CD14-positive monocyte (primary cell): Measurements from ENCODE around the gene ARHGAP21. TPM values are rescaled to one million over a fixed set of nuclear protein-coding genes. Genes with fewer than 3 reads are reported as not detected.
"Not testable (repeated sequence)": the region's sequence is repeated elsewhere in the genome, so short reads cannot be mapped to it uniquely, and the experiment has no call there.

ENCODE experiments used
- DNase-seq, 3 donors: peaks; one replicate each; pipeline ENCODE4 v3.0.0-alpha.2; 2011 to 2022
- H2AFZ ChIP-seq: 2 replicates; pipeline ENCODE4 v1.6.0; 2012; ENCODE audit warnings: mild to moderate bottlenecking, low read depth, low read length, inconsistent platforms; ENCODE audit not compliant: insufficient read depth, poor library complexity, severe bottlenecking
- H3K27ac ChIP-seq, 2 donors: 1 replicate in 1 of 2; 2 replicates in 1 of 2; pipeline ENCODE4 v1.5.1; 2012 to 2013; ENCODE audit warnings: low read length in 2 of 2, control low read depth in 1 of 2, inconsistent platforms in 1 of 2, low read depth in 1 of 2, mild to moderate bottlenecking in 1 of 2
- H3K27me3 ChIP-seq, 2 donors: one replicate each; pipeline versions ENCODE4 v1.6.0 to v1.6.1; 2011 to 2013; ENCODE audit warnings: low read length in 2 of 2; ENCODE audit not compliant: control insufficient read depth in 2 of 2, insufficient read depth in 2 of 2
- H3K36me3 ChIP-seq, 2 donors: replicated peaks in 1 of 2; 1 replicate in 1 of 2; 2 replicates in 1 of 2; pipeline versions ENCODE4 v1.5.1 to v1.6.1; 2012 to 2013; ENCODE audit warnings: low read length in 2 of 2, control low read depth in 1 of 2, inconsistent platforms in 1 of 2, mild to moderate bottlenecking in 1 of 2; ENCODE audit not compliant: insufficient read depth in 2 of 2, control insufficient read depth in 1 of 2
- H3K4me1 ChIP-seq, 2 donors: 1 replicate in 1 of 2; 2 replicates in 1 of 2; pipeline versions ENCODE4 v1.5.1 to v1.6.1; 2012 to 2013; ENCODE audit warnings: low read length in 2 of 2, control low read depth in 1 of 2, inconsistent platforms in 1 of 2, mild to moderate bottlenecking in 1 of 2, moderate library complexity in 1 of 2; ENCODE audit not compliant: insufficient read depth in 2 of 2, control insufficient read depth in 1 of 2
- H3K4me2 ChIP-seq: replicated peaks from 2 replicates; pipeline ENCODE3; 2012; ENCODE audit warnings: low read length, moderate library complexity, mild to moderate bottlenecking; ENCODE audit not compliant: poor library complexity, severe bottlenecking; ENCODE audit errors: extremely low read depth
- H3K4me3 ChIP-seq, 3 experiments: fragments of 200-600 bp in 1 of 3; sonication (generic) in 1 of 3; replicated peaks in 1 of 3; 1 replicate in 2 of 3; 2 replicates in 1 of 3; pipeline ENCODE4 v1.5.1; 2011 to 2013; ENCODE audit warnings: low read length in 3 of 3, mild to moderate bottlenecking in 3 of 3, control low read depth in 2 of 3, low read depth in 2 of 3, inconsistent platforms in 1 of 3, moderate library complexity in 1 of 3
- H3K79me2 ChIP-seq: 2 replicates; pipeline ENCODE4 v1.6.0; 2012; ENCODE audit warnings: mild to moderate bottlenecking, control low read depth, inconsistent platforms, low read length, moderate library complexity; ENCODE audit not compliant: insufficient read depth
- H3K9ac ChIP-seq: 2 replicates; pipeline ENCODE4 v1.6.0; 2017; ENCODE audit warnings: low read length, mild to moderate bottlenecking; ENCODE audit not compliant: insufficient read depth, poor library complexity, severe bottlenecking
- H3K9me3 ChIP-seq, 2 donors: replicated peaks in 1 of 2; 1 replicate in 1 of 2; 2 replicates in 1 of 2; pipeline versions ENCODE4 v1.5.1 to v1.6.1; 2012 to 2013; ENCODE audit warnings: low read length in 2 of 2, control low read depth in 1 of 2; ENCODE audit not compliant: control insufficient read depth in 1 of 2, insufficient read depth in 1 of 2
- H4K20me1 ChIP-seq: 2 replicates; pipeline ENCODE4 v1.6.0; 2012; ENCODE audit warnings: mild to moderate bottlenecking, low read length, control low read depth, moderate library complexity; ENCODE audit not compliant: insufficient read depth
- H3K27ac Mint-ChIP-seq, 7 donors: one replicate each; pipeline ENCODE4 v1.8.0; 2020; ENCODE audit warnings: mild to moderate bottlenecking in 7 of 7, mixed read lengths in 7 of 7, moderate library complexity in 6 of 7, inconsistent platforms in 2 of 7
- H3K27me3 Mint-ChIP-seq, 3 donors: one replicate each; pipeline ENCODE4 v1.8.0; 2021 to 2022; ENCODE audit warnings: low read depth in 3 of 3, mild to moderate bottlenecking in 3 of 3, mixed read lengths in 3 of 3, moderate library complexity in 3 of 3, inconsistent platforms in 1 of 3
- H3K36me3 Mint-ChIP-seq, 2 donors: one replicate each; pipeline ENCODE4 v1.8.0; 2020; ENCODE audit warnings: mixed read lengths in 2 of 2, inconsistent platforms in 1 of 2, mild to moderate bottlenecking in 1 of 2
- H3K4me1 Mint-ChIP-seq: one replicate; pipeline ENCODE4 v1.8.0; 2020; ENCODE audit warnings: mild to moderate bottlenecking, mixed read lengths
- H3K4me3 Mint-ChIP-seq, 2 donors: one replicate each; pipeline ENCODE4 v1.8.0; 2020; ENCODE audit warnings: mild to moderate bottlenecking in 2 of 2, mixed read lengths in 2 of 2, moderate library complexity in 1 of 2
- H3K9me3 Mint-ChIP-seq, 7 donors: one replicate each; pipeline ENCODE4 v1.8.0; 2020 to 2022; ENCODE audit warnings: mixed read lengths in 7 of 7, mild to moderate bottlenecking in 6 of 7, moderate library complexity in 6 of 7, inconsistent platforms in 2 of 7
- WGBS: methylation state at CpG from one replicate; pipeline ENCODE4 v1.1.5; 2013; ENCODE audit warnings: missing lambda C conversion rate; ENCODE audit not compliant: insufficient coverage; 5-methylcytosine and 5-hydroxymethylcytosine counted together
- intact Hi-C, 2 donors: fragments of 100-400 bp; cut with micrococcal nuclease; formaldehyde crosslinking; loops; one replicate each; pipeline versions ENCODE4 v1.15.0 to v1.15.1; 2023
- polyA plus RNA-seq, 3 donors: library from polyadenylated mRNA; depleted of rRNA in 1 of 3; unstranded in 2 of 3; stranded (reverse) in 1 of 3; fragments of 300-500 nt in 2 of 3; fragments of >200 nt in 1 of 3; fragmentation: Illumina TruSeq in 2 of 3; gene quantifications; 1 replicate in 2 of 3; 2 replicates in 1 of 3; pipeline ENCODE4 v1.2.3, GENCODE V29; 2012 to 2021
- TF ChIP-seq, protein P1 (sequence below): fragments of 200-600 bp; IDR thresholded peaks from one replicate; pipeline ENCODE4 v1.8.0; 2022; ENCODE audit warnings: antibody characterized with exemption, mild to moderate bottlenecking

Gene ARHGAP21
- polyA plus RNA-seq, 3 donors: 2.1 to 20.0 (median 3.4) TPM

GRCh38 chr10:24726626-24727025, 2.9 kb upstream of the ARHGAP21 start:
- TF ChIP-seq, protein P1, sequence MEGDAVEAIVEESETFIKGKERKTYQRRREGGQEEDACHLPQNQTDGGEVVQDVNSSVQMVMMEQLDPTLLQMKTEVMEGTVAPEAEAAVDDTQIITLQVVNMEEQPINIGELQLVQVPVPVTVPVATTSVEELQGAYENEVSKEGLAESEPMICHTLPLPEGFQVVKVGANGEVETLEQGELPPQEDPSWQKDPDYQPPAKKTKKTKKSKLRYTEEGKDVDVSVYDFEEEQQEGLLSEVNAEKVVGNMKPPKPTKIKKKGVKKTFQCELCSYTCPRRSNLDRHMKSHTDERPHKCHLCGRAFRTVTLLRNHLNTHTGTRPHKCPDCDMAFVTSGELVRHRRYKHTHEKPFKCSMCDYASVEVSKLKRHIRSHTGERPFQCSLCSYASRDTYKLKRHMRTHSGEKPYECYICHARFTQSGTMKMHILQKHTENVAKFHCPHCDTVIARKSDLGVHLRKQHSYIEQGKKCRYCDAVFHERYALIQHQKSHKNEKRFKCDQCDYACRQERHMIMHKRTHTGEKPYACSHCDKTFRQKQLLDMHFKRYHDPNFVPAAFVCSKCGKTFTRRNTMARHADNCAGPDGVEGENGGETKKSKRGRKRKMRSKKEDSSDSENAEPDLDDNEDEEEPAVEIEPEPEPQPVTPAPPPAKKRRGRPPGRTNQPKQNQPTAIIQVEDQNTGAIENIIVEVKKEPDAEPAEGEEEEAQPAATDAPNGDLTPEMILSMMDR: no peak
- H3K4me2 ChIP-seq: no peak overlapping the region
- peaks cover 16 to 24% of the 10 kb centered on the region in 2 donors for H3K4me1 ChIP-seq
- peaks cover 0 to 10% of the 10 kb centered on the region in 2 donors for H3K27me3 ChIP-seq
- peaks cover 12% of the 10 kb centered on the region for H3K4me1 Mint-ChIP-seq
- intact Hi-C loops: loop anchor here in 1 of 2 donors (10.0 kb wide), 1 partner anchor 288 kb away; the partner anchor contains the start of genes ENKUR and THNSL1
- no peak overlapping the region for H3K27ac ChIP-seq
- H4K20me1 ChIP-seq: peaks cover 2% of the 10 kb centered on the region
- peaks cover 5 to 11% (median 9%) of the 10 kb centered on the region in 3 donors for H3K27me3 Mint-ChIP-seq
- peaks cover 2% of the 10 kb centered on the region for H3K79me2 ChIP-seq
- H3K27ac Mint-ChIP-seq: no peak overlapping the region
- no peaks in the 10 kb centered on the region for H3K36me3 ChIP-seq
- no peaks in the 10 kb centered on the region for H3K9me3 Mint-ChIP-seq
- no peak overlapping the region for H3K4me3 ChIP-seq
- H2AFZ ChIP-seq: no peak overlapping the region
- no peak overlapping the region for H3K9ac ChIP-seq
- peaks cover 0 to 2% of the 10 kb centered on the region in 2 donors for H3K36me3 Mint-ChIP-seq
- H3K4me3 Mint-ChIP-seq: no peak overlapping the region
- DNase-seq: no peak
- H3K9me3 ChIP-seq: no peaks in the 10 kb centered on the region
- 100% methylated on average over 2 of the region's 5 CpGs for WGBS

DNA sequence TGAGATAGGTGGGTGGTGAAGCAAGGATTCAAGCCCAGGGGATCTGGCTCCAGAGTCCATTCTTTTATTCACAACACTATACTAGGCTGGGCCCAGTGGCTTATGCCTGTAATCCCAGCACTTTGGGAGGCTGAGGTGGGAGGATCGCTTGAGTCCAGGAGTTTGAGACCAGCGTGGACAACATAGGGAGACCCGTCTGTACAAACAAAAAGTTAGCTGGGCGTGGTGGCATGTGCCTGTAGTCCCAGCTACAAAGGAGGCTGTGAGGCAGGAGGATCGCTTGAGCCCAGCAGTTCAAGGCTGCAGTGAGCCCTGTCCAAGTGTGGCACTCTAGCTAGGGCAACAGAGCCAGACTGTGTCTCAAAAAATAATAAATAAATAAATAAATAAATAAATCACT, 2.3 kb upstream of the ARHGAP21 start:
- Mint-ChIP-seq H3K4me1 (peaks cover 18% of the 10 kb centered on the region), H3K27me3 (peaks cover 5 to 10% (median 8%) of the 10 kb centered on the region in 3 donors), H3K27ac (peak overlapping the region in 1 of 7 donors; percentile 41), H3K4me3 (peak overlapping the region in 1 of 2 donors; percentile 30)
- not testable (repeated sequence) for H3K9me3 ChIP-seq, H3K27ac ChIP-seq, DNase-seq, H3K36me3 ChIP-seq, H3K4me3 ChIP-seq, H3K9me3 Mint-ChIP-seq, H3K79me2 ChIP-seq, H3K9ac ChIP-seq, H3K4me2 ChIP-seq, H2AFZ ChIP-seq, H4K20me1 ChIP-seq, H3K36me3 Mint-ChIP-seq
- intact Hi-C loops: loop anchor here in 1 of 2 donors (10.0 kb wide), 1 partner anchor 289 kb away; the partner anchor contains the start of genes ENKUR and THNSL1
- Histone ChIP-seq H3K4me1 (peaks cover 22 to 30% of the 10 kb centered on the region in 2 donors), H3K27me3 (peaks cover 0 to 10% of the 10 kb centered on the region in 2 donors)
- WGBS: 100% methylated on average over 3 of the region's 5 CpGs
